Epithelial cell of esophagus (primary cell): ENCODE data around the gene MTCL1.

Experiments
- DNase-seq: peaks from one replicate; pipeline ENCODE4 v3.0.0; 2010; ENCODE audit warnings: low read depth
- H3K4me3 ChIP-seq: 2 replicates; pipeline ENCODE4 v1.5.1; 2011; ENCODE audit warnings: mild to moderate bottlenecking, low read length, control low read depth
- TF ChIP-seq, protein P1 (sequence below): IDR thresholded peaks from 2 replicates; pipeline ENCODE4 v1.5.1; 2011; ENCODE audit warnings: low read depth, mild to moderate bottlenecking, low read length, control low read depth, inconsistent platforms; ENCODE audit not compliant: insufficient read depth; ENCODE audit errors: missing control alignments

MTCL1 gene

DNA sequence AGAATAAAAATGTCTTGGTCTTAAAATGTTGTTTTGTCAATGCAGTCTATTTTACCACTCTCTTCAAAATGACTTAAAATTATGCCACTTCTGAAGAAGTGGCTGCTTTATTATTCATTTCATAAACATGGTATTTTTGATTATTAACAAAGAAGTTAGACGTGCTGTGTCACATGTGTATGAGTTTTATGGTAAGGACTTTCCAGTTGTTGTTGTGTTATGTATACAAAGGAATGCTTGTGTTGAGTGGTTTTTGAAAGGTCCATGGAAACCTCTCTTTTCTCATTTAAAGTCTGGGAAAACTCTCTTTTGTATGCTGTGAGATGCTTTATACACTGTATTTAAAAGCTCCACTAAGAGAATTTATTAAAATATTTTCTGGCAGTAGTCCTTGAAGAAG is 116.2 kb downstream of the MTCL1 start:
- TF ChIP-seq, protein P1, sequence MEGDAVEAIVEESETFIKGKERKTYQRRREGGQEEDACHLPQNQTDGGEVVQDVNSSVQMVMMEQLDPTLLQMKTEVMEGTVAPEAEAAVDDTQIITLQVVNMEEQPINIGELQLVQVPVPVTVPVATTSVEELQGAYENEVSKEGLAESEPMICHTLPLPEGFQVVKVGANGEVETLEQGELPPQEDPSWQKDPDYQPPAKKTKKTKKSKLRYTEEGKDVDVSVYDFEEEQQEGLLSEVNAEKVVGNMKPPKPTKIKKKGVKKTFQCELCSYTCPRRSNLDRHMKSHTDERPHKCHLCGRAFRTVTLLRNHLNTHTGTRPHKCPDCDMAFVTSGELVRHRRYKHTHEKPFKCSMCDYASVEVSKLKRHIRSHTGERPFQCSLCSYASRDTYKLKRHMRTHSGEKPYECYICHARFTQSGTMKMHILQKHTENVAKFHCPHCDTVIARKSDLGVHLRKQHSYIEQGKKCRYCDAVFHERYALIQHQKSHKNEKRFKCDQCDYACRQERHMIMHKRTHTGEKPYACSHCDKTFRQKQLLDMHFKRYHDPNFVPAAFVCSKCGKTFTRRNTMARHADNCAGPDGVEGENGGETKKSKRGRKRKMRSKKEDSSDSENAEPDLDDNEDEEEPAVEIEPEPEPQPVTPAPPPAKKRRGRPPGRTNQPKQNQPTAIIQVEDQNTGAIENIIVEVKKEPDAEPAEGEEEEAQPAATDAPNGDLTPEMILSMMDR = no peak
- no peak overlapping the region for H3K4me3 ChIP-seq
- DNase-seq = no peak

DNA sequence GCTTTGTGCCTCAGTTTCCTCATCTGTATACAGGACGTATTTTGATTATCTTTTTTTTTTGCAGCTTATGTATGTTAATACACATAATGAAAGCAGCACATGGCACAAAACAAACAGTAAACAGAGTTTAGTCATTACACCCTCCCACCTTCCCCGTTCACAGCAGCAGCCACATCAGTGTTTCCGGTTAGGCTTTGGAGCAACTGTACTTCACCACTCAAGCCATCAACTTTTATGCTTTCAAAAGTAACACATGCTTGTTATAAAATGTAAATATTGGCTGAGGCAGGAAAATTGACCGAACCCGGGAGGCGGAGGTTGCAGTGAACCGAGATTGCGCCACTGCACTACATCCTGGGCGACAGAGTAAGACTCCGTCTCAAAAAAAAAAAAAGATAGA is 117.3 kb downstream of the MTCL1 start:
- no peak for DNase-seq
- TF ChIP-seq, protein P1 = no peak
- no peak overlapping the region for H3K4me3 ChIP-seq

DNA sequence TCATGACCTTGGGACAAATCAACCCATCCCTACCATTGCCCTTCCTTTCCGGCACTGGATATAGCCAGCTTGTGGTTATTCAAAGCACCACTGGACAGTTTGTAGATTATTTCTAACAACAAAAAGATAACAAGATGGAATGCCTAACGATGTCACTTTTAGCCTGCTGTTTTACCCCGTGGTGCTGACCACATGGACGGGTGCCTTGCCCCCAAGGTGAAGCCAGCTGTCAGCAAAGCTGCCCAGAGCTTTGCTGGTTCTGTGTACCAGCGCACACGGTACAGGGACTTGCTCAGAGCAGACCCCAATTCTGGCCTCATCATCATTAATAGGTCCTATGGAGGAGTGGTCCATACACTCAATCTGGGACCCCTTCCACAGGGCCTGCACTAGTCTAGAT is 118.2 kb downstream of the MTCL1 start:
- no peak overlapping the region for H3K4me3 ChIP-seq
- TF ChIP-seq, protein P1 = no peak
- no peak for DNase-seq

DNA sequence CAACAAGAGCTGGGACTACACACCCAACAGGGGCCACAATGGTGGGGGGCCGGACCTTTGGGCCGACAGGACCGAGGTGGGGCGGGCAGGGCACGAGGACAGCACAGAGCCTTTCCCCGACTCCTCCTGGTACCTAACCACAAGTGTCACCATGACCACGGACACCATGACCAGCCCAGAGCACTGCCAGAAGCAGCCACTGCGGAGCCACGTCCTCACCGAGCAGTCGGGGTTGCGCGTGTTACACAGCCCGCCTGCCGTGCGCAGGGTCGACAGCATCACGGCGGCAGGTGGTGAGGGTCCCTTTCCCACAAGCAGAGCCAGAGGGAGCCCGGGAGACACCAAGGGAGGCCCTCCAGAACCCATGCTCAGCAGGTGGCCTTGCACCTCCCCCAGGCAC is 119.5 kb downstream of the MTCL1 start:
- no peak overlapping the region for H3K4me3 ChIP-seq
- no peak for DNase-seq
- TF ChIP-seq, protein P1 = no peak

DNA sequence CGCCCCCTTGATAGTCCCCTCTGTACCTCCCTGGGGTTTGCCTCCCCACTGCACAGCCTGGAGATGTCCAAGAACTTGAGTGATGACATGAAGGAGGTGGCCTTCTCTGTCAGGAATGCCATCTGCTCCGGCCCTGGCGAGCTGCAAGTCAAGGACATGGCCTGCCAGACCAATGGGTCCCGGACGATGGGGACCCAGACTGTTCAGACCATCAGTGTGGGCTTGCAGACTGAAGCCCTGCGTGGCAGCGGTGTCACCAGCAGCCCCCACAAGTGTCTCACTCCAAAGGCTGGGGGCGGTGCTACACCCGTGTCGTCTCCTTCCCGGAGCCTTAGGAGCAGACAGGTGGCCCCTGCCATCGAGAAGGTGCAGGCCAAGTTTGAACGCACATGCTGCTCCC is 119.9 kb downstream of the MTCL1 start:
- TF ChIP-seq, protein P1 = no peak

DNA sequence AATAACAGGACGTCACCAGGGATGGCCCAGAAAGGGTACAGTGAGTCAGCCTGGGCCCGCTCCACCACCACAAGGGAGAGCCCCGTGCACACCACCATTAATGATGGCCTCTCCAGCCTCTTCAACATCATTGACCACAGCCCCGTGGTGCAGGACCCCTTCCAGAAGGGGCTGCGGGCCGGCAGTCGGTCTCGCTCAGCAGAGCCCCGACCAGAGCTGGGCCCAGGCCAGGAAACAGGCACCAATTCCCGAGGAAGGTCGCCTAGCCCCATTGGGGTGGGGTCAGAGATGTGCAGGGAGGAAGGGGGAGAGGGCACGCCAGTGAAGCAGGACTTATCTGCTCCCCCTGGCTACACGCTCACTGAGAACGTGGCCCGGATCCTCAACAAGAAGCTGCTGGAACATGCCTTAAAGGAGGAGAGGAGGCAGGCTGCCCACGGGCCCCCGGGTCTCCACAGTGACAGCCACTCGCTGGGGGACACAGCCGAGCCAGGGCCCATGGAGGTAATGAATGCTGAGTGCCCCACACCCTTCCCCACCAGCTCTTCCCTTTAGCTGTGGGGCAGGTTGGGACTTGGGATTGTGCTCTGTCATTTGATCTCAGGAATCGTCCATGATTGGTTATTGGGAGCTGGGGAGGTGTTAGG is 120.5 kb downstream of the MTCL1 start:
- H3K4me3 ChIP-seq = no peak overlapping the region
- no peak for DNase-seq
- TF ChIP-seq, protein P1 = no peak

More for the DNA sequence above, 119.9 kb downstream of the MTCL1 start:
- no peak for DNase-seq
- no peak overlapping the region for H3K4me3 ChIP-seq

DNA sequence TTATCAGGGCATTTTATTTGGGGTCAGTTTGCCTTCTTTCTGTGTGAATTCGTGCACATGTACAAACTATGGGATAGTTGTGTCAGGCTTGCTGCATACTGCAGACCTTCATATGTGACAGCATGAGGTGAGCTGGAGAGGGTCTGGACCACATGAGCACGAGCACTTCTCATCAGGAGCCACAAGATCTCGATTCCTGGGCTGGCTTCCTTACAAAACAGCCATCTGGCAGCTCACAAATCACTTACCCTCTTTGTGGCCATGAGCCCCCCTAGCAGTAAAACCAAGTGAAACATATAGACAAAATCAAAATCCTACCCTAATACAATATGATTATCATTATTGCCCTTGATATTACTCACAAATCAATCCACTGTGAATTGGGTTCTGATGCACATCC is 121.2 kb downstream of the MTCL1 start:
- TF ChIP-seq, protein P1 = no peak
- no peak for DNase-seq

More for the DNA sequence above, 121.2 kb downstream of the MTCL1 start:
- H3K4me3 ChIP-seq = no peak overlapping the region
